A673 (cell line): ENCODE measurements around the gene STAT5B.

Source experiments
- EZH2 ChIP-seq: fragments of 200-600 bp; sonication (generic); IDR thresholded peaks from 2 replicates; pipeline ENCODE4 v1.6.1; 2017; ENCODE audit warnings: borderline replicate concordance, low read depth, mild to moderate bottlenecking, mixed read lengths, antibody characterized with exemption, low read length; ENCODE audit not compliant: poor library complexity, severe bottlenecking
- TF ChIP-seq, protein P1 (sequence below): fragments of 300-800, 200-600 bp; sonication (generic); conservative IDR thresholded peaks from 2 replicates; pipeline ENCODE4 v1.5.1; 2017; ENCODE audit warnings: low read depth, mild to moderate bottlenecking, antibody characterized with exemption, low read length, moderate library complexity, mixed read lengths

DNA sequence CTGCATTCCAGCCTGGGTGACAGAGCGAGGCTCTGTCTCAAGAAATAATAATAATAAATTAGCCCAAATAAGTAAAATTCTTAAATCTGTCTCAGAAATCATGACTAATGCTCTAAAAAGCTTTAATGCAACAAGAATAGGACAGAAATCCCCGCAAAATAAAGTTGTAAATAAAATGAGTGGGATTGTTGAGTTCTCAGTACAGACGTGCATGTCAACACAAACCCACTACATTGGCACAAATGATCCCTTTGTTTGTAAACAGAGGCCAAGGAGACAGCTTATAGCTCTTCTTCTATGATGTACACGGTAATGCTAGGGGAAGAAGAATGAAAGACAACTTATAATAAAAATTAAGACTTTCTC lies 6.0 kb downstream of the STAT5B start:
- no peak for TF ChIP-seq EZH2
- TF ChIP-seq, protein P1, sequence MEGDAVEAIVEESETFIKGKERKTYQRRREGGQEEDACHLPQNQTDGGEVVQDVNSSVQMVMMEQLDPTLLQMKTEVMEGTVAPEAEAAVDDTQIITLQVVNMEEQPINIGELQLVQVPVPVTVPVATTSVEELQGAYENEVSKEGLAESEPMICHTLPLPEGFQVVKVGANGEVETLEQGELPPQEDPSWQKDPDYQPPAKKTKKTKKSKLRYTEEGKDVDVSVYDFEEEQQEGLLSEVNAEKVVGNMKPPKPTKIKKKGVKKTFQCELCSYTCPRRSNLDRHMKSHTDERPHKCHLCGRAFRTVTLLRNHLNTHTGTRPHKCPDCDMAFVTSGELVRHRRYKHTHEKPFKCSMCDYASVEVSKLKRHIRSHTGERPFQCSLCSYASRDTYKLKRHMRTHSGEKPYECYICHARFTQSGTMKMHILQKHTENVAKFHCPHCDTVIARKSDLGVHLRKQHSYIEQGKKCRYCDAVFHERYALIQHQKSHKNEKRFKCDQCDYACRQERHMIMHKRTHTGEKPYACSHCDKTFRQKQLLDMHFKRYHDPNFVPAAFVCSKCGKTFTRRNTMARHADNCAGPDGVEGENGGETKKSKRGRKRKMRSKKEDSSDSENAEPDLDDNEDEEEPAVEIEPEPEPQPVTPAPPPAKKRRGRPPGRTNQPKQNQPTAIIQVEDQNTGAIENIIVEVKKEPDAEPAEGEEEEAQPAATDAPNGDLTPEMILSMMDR: no peak
